HG03280 (cell line): ENCODE results near the gene LZTFL1.
"Not testable (repeated sequence)": the region's sequence is repeated elsewhere in the genome, so short reads cannot be mapped to it uniquely, and the experiment has no call there.

ENCODE experiments used
- ATAC-seq: cut with Tn5 transposase; IDR thresholded peaks from one replicate; pipeline ENCODE4 v1.9.1; 2021; ENCODE audit warnings: mild to moderate bottlenecking, moderate library complexity; ENCODE audit not compliant: unreplicated experiment

The LZTFL1 gene

DNA sequence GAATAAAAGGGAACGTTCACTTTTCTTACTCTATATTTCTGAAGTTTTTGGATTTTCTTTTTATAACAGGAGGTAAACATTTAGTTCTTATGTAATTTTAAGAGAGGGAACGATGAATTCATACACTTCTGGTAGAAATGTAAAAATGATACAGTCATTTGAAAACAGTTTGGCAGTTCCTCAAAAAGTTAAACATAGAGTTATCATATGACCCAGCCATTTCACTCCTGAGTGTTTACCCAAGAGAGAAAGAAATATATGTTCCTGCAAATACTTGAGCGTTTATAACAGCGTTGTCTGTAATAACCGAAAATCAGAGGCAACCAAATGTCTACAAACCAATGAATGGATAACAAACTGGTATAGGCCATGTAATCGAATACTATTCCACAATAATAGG is 23.6 kb upstream of the LZTFL1 start:
- no peak for ATAC-seq

DNA sequence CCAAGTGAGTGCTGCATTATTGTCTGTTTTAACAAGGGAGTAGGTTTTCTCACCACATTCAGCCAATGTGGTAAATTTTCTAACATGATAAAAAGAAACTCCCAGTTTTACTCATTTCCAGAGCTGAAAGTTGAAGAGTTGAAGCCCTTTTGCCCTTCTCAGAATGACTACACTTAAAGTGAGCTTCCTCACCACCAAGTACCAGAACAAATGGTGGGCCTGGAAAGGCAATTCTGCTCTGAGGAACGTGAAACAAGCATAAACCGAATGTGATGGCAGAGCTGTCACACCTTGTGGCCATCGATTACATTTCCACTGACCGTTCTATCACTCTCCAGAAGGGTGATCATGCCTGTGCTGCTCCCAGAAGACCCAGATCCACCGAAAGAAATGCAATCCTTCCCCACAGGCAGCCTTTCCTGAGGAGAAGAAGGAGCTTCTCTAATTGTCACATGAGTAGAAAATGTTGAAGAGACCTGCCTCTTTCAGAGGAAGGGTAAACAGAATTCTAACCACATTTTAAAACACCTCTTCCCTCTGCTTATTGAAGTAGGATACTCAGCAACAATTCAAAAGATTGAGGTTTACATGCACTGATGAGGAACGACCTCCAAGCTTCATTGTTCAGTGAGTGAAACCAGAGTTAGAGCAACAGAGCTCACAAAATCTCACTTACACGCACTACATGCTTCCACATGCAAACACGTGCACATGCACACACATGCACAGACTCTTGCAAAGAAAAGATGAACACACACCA is 23.0 kb upstream of the LZTFL1 start:
- ATAC-seq = peak; percentile 52

DNA sequence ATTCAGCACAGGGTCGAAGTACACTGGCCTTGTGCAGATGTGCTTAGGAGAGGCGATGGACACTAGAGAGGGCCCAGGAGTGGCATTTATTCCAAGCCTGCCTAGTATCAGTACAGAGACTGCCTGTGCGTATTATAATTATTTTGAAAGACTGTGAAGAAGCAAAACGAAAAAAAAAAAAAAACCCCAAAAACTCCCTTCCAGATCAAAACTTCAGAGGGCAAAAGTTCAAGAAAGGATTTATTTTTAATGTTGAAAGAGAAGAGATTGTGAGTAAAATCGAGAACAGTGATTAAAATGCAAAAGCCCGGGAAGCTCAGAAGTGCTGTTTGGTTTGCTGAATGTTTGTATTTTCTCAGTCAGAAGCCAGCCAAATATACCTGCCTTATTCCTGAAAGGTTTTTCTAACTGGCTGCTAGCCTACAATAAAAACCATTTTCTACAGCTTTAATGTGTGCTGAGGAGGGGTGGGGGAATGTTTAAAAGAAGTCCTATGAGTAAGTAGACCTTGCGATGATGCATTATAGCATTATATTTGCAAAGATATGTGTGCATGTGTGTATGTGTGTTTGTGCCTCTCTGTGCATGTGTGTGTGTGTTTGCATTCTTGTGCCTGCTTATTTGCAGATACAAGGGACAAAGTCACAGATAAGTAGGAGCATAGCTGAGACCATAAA is 19.3 kb upstream of the LZTFL1 start:
- ATAC-seq = peak; percentile 62

DNA sequence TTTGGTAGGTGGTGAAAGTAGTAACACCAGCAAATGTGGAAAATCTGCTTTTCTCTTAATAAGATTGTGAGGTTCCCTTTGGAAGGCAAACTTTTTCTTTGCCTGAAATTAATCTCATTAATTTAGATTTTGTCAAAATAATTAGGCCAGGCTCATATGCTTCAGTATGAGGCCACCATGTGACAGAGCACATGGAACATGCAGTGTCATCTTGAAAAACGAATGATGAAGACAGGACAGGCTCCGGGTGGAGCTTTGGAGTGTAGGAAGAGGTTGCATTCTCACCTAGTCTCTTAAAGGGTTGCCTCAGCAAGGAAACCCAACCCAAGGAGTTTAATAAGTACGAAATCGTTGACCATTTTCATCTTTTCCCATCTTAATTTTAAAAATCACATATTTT is 18.6 kb upstream of the LZTFL1 start:
- no peak for ATAC-seq

DNA sequence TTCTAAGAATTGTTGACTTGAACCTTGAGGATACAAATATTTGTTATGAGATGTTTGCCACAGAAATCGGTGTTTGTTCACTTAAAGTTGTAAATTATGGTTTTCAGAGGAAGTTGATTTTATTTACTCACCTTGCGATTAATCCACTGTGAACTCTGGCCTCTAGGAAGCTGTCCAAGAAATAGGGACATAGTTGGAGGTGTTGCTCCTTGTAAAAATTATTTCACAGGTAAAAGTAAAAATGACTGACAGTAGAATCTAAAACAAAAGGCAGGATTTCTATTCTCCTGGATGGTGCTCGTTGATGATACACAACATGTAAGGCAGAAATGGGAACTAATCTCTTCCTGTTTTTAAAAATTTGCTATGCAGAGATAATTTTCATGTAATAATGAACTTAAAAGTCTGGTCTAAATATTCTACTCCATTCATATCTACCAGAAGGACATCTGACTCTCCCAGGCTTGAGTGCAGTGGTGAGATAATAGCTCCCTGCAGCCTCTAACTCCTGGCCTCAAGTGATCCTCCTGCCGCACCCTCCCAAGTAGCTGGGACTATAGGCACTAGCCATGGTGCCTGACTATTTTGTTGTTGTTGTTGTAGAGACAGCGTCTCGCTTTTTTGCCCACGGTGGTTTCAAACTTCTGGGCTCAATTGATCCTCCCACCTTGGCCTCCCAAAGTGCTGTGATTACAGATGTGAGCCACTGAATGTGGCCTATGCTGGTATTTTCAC is 17.1 kb upstream of the LZTFL1 start:
- no peak for ATAC-seq

DNA sequence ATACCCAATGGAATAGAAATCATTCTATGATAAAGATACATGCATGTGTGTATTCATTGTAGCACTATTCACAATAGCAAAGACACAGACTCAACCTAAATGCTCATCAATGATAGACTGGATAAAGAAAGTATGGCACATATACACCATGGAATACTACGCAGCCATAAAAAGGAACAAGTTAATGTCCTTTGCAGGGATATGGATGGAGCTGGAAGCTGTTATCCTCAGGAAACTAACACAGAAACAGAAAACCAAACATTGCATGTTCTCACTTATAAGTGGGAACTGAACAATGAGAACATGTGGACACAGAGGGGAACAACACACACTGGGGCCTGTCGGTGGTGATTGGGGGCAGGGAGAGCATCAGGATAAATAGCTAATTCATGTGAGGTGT is 15.1 kb upstream of the LZTFL1 start:
- ATAC-seq = not testable (repeated sequence)

DNA sequence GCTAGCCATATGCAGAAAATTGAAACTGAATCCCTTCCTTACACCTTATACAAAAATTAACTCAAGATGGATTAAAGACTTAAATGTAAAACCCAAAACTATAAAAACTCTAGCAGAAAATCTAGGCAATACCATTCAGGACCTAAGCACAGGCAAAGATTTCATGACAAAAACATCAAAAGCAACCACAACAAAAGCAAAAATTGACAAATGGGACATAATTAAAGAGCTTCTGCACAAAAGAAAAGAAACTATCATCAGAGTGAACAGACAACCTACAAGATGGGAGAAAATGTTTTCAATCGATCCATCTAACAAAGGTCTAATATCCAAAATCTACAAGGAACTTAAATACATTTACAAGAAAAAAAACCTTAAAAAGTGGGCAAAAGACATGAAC is 14.4 kb upstream of the LZTFL1 start:
- ATAC-seq = not testable (repeated sequence)

DNA sequence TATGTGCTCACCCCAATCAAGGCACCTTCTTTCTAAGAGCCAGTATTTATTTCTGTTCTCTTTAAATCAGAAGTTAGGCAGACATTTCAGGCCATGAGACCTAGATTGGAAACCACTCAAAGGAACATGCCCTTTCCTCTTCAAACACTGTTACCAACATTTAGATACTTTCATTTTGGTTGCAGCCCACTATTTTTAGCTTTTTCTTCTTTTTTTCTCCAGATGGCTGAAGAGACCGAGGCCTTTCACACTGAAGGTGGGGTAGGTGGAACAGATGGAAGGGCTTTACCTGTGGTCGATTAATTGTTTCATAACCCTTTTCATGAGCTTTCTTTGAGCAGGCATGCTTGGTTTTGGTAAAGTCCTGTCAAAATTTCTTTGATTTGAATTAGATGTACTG is 10.9 kb upstream of the LZTFL1 start:
- ATAC-seq = peak; percentile 83

DNA sequence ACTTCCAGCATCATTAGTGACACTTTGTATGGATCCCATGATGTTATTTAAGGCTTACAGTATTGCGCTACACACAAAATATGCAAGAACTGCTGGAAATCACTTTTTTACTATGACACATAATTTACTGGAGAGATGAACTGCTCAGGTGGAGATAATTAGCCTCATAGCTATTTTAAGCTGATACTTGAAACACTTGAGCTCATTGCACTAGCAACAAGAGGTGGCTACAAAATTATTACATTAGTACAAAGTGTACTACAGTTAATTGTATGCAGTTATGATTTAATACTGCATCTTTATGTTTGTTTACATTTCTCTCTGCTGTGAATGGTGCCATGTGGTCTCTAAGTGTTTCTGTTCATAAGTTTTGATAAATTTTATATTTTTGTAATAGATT is 6.5 kb upstream of the LZTFL1 start:
- no peak for ATAC-seq

DNA sequence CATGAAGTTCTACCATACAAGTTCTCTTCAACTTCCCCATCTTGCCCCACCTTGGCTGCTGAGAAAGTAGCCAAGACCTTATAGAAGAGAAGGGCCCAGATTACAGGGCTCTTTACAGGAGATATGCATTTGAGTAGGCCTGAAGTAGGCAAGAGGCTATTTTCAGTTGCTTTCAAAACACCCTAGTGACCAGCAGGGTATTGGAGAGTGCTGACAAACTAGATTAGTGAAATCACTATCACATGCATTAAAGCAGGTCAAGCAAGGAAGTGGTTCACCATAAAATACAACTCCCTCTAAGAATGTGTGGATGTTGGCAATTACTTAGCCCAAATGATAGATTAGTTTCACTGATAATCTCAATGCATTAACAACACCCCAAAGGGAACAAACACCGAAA is 2.7 kb upstream of the LZTFL1 start:
- ATAC-seq = no peak

DNA sequence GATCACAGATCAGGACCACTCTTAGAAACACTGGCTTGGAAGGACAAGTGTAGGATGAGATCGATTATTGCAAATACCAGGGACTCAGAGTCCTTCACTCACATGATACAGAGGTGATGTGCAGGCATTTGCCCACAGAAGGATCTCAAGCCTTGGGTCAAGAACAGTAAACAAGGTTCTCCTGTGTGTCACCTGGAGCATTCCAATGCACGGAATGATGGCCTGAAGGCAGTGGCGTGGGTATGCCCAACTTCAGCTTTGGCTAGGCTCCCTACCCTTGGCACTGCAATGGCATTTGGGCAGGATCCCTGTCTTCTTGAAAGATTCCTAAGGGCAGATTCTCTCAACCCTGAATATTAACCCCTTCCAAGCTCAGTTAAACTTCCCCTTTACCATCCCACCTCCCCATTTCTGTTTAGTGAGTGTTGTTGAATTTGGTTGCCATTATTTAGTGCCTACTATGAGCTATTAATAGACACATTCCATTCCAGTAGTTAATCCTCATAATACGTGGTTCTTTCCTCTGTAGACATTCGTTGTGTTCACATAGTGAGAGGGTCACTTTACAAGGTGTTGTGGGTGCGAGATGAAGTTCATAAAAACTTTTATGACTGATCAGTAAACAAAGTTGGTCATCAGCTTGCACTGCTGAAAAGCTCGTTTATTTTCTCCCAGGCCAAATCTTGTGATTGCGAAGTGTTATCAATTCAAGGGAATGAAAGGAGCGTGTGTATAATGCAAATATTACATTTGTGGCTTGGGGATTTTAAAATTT is 1.1 kb upstream of the LZTFL1 start:
- ATAC-seq = no peak

DNA sequence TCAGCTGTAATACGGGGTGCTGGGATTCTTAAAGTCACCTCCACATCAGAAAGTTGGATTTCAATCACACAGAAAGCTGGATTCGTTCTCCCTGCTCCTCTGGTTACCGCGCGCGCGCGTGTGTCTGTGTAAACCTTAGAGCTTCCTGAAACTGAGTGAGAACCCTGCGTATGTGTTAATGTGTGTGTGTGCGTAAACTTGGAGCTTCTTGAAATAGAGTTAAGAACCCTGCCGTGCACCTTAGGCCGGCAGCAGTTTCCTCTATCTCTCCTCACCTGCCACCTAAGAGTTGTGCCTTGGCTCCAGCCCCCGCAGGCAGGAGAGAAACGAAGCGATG is 531 bp downstream of the LZTFL1 start:
- peak; percentile 20 for ATAC-seq

DNA sequence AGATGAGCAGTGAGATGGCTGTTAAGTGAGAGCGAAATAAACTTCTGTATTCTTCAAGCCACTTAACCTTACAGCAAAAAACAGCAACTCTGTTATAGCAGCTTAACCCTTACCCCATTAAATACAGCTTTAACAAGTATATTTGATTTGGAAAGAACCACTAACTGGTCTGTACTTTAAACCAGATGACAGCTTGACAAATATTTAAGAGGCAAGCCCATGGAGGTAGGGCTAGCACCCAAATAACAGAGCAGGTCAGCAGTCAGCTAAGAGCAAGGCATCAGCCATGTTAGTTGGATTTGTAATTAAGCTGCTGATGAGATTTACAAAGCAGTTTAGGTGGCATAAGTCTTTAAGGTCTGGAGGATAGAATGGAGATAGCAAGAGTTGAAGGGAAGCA is 3.5 kb downstream of the LZTFL1 start:
- no peak for ATAC-seq

DNA sequence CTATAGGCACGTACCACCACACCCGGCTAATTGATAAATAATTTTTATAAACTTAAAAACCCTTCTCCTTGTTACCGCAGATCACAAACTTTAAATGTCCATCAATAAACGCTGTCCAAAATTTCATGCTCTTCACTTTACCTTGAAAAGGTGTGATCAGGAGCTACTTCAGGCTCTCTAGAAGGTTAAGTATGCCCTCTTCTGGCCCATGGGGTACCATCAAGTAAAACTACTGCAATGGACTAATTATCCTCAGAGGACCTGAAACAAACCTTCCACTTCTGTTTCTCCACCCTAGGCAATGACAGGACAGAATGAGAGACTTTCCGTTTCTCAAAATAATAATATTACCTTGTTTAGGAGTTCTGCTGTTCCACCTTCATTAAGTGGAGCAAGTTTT is 9.2 kb downstream of the LZTFL1 start:
- no peak for ATAC-seq

DNA sequence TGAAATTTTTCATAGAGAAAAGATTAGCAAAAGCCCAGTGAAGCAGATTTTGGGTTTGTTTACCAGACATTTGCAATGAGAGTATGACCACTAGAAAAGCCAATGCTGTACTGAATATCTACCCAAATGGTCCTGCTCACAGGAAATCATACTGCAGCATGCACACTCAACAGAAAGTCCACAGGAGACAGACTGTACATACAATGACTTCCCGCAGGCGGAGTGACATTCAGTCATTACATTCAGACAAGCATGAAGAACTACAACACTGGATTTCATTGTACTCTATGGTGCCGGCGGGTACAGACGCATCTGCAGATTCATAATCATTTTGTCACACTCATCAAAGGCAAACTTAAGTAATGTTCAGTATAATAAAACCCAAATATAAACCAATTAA is 11.8 kb downstream of the LZTFL1 start:
- ATAC-seq = no peak

DNA sequence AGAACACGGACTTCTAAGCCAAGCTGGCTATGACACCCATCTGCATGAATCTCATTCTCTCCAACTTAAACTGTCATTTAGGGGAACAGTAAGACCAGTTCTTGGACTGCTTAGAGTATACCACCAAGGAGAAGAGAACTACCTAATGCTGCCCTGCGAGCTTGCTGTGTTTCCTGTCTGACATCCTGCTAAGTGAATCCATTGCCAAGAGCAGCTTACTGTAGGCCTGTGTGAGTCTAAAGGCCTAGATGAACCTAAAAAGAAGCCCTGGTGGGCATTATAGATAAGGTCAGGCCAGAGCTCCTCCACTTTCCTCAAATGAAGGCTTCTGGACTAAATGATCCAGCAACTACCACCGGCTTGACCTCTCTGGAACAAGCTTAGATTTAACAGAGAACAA is 15.0 kb downstream of the LZTFL1 start:
- no peak for ATAC-seq

DNA sequence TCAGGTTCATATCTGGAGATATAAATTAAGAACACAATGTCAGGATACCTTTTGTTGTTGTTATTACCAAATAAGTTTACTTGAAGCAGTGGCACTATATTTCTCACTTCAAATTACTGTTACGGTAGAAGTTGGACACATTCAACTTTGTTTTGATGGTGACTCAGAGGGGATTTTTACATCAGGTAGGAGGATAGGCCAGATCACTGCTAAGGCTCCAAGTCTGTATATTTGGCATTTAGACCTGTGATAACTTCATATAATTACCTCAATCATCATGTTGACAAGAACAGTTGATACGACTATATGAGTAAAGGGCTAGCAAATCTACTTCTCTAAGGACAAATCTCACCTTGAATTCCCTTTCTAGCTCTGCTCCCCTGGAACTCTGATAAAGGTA is 15.6 kb downstream of the LZTFL1 start:
- no peak for ATAC-seq

DNA sequence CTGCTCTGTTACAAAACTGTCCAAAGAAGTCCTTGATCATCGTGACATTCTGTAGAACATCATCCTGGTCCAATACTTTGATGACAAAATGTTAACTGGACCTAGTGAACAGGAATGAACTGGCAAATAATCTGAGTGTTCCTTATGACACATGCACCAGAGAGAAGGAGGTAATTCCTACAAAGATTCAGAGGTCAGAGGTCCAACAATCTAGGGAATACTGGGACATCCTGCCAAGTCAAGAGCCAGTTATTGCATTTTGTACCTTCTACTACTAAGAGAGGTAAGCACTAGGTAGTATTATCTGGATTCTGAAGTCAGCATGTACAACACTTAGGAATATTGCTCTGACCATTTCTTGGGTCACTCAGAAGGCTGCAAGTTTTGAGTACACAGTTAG is 20.8 kb downstream of the LZTFL1 start:
- no peak for ATAC-seq

DNA sequence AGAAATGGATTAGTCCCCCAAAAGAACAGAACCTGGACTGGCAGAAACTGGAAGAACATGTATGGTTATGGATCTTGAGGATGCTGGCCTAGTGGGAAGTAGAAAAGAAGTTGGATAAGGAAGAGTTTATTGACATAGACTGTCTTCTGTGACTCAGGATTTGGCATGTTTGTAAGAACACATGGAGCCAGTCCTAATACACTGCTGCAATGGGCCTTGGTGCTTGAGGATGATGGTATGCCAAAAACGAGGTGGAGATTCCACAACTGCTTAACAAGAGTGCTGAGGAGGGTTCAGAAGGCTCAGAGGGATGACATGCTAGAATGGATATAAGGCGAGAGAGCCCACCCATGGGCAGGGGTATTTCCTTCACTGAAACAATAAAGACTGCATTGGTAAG is 22.4 kb downstream of the LZTFL1 start:
- ATAC-seq = no peak

DNA sequence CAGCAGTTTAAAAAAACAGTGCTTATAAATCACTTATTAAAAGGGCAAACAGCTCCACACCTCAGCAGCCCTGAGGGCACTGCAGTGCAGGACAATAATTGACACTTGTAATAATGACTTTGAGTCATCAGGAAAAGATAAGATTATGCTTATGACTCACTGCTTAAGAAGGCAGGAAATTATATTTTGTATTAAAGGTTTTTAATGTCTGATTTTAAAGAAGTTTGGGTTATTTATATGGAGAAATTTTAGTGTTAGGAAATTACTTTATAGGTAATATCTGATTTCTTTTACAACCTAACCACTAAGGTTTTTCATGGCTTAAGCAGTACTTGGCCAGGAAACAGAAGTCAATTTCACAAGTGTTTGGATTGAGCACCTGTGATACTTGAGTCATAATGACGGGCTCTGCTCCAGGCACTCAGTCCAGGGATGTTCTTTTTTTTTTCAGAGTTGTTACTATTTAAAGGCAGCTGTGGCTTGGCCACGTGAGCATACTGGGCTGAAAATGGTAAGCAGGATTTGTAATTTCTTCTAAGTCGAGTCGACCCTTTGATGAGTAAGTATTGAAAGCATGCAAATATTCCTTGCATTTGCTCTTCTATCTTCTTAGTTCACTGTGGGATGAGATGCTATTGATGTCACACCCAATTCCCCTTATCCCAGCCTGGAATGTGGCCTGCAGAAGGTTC is 23.9 kb downstream of the LZTFL1 start:
- no peak for ATAC-seq

DNA sequence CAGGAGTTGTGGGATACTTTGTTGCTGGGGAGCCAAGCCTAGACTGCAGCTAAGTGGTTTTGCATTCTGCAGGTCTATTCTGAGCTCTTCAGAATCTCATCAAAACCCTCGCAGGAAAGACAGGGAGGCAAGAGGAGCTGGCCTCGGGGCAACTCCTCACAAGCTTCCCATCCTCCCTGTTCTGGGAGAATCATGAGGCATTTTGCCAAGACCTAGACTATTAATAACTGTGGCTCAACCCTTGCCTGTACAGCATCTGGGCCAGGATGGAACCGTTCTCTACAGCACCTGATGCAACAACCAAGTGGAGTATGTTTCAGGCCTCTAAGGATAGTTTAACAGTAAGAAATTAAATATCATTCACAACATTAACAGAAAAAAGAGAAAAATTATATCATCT is 25.4 kb downstream of the LZTFL1 start:
- no peak for ATAC-seq
